SK-N-SH (cell line): ENCODE measurements around the gene SV2B. TPM values are rescaled to one million over a fixed set of nuclear protein-coding genes. Genes with fewer than 3 reads are reported as not detected.

Source experiments
- CTCF ChIA-PET: fragments of 300-600, 350-600 bp; formaldehyde crosslinking; extraction: SDS; loops from one replicate; lab custom pipeline; 2021; lab: Yijun Ruan, JAX
- POLR2A ChIA-PET: fragments of 350-600 bp; sonication (Branson Sonifier 250); formaldehyde crosslinking; extraction: SDS; loops from one replicate; lab custom pipeline; 2020; ENCODE audit warnings: antibody characterized with exemption, inconsistent platforms; lab: Yijun Ruan, JAX
- DNase-seq: peaks from one replicate; pipeline ENCODE4 v3.0.0; 2012
- H2AFZ ChIP-seq: fragments of 200-600 bp; sonication (generic); 2 replicates; pipeline ENCODE4 v1.8.1; 2016; ENCODE audit warnings: antibody characterized with exemption, mild to moderate bottlenecking, low read depth
- H3F3A ChIP-seq: fragments of 200-600 bp; sonication (generic); replicated peaks from 2 replicates; pipeline ENCODE3; 2016; ENCODE audit warnings: antibody characterized with exemption, mild to moderate bottlenecking; ENCODE audit not compliant: insufficient read depth
- H3K27ac ChIP-seq, 2 experiments: fragments of 200-500 bp in 1 of 2; fragments of 200-600 bp in 1 of 2; sonication (Bioruptor generic) in 1 of 2; sonication (generic), shearing (Covaris generic) in 1 of 2; 2 replicates each; pipeline versions ENCODE4 v1.5.1 to v1.6.1; 2014 to 2016; ENCODE audit warnings: low read depth in 2 of 2, inconsistent platforms in 1 of 2, low read length in 1 of 2, mild to moderate bottlenecking in 1 of 2, mixed read lengths in 1 of 2
- H3K27me3 ChIP-seq: fragments of 200-600 bp; sonication (generic), shearing (Covaris generic); 2 replicates; pipeline ENCODE4 v1.6.1; 2016; ENCODE audit warnings: mixed run types; ENCODE audit not compliant: insufficient read depth
- H3K36me3 ChIP-seq, 2 experiments: fragments of 200-500 bp in 1 of 2; fragments of 200-600 bp in 1 of 2; sonication (Bioruptor generic) in 1 of 2; sonication (generic) in 1 of 2; replicated peaks in 1 of 2; 2 replicates each; pipeline versions ENCODE3 to v1.5.1; 2014 to 2016; ENCODE audit warnings: low read length in 1 of 2, mild to moderate bottlenecking in 1 of 2; ENCODE audit not compliant: insufficient read depth in 2 of 2, control insufficient read depth in 1 of 2
- H3K4me1 ChIP-seq, 2 experiments: fragments of 200-500 bp in 1 of 2; fragments of 200-600 bp in 1 of 2; sonication (Bioruptor generic) in 1 of 2; sonication (generic), shearing (Covaris generic) in 1 of 2; 2 replicates each; pipeline versions ENCODE4 v1.5.1 to v1.6.1; 2014 to 2016; ENCODE audit warnings: low read depth in 1 of 2, low read length in 1 of 2, mixed run types in 1 of 2; ENCODE audit not compliant: insufficient read depth in 2 of 2, control insufficient read depth in 1 of 2
- H3K4me2 ChIP-seq: fragments of 200-600 bp; sonication (generic), shearing (Covaris generic); 2 replicates; pipeline ENCODE4 v1.6.1; 2017; ENCODE audit warnings: mixed run types
- H3K4me3 ChIP-seq, 2 experiments: fragments of 200-500 bp in 1 of 2; fragments of 200-600 bp in 1 of 2; sonication (Bioruptor generic) in 1 of 2; sonication (generic), shearing (Covaris generic) in 1 of 2; 2 replicates each; pipeline versions ENCODE4 v1.5.1 to v1.8.1; 2014 to 2016; ENCODE audit warnings: low read depth in 2 of 2, inconsistent platforms in 1 of 2, low read length in 1 of 2, mild to moderate bottlenecking in 1 of 2, mixed read lengths in 1 of 2, moderate library complexity in 1 of 2
- H3K79me2 ChIP-seq: fragments of 200-600 bp; sonication (generic); 2 replicates; pipeline ENCODE4 v1.8.1; 2017; ENCODE audit warnings: mild to moderate bottlenecking; ENCODE audit not compliant: insufficient read depth
- H3K9ac ChIP-seq: fragments of 200-600 bp; sonication (generic); 2 replicates; pipeline ENCODE4 v1.6.1; 2017; ENCODE audit warnings: mixed run types
- H3K9me2 ChIP-seq: fragments of 200-600 bp; sonication (generic); 2 replicates; pipeline ENCODE4 v1.6.1; 2017; ENCODE audit warnings: mixed run types
- H3K9me3 ChIP-seq: fragments of 200-600 bp; sonication (generic); 2 replicates; pipeline ENCODE4 v1.6.1; 2017; ENCODE audit warnings: mixed run types, mild to moderate bottlenecking, moderate library complexity
- H4K20me1 ChIP-seq: fragments of 200-600 bp; sonication (generic); 2 replicates; pipeline ENCODE4 v1.6.1; 2017; ENCODE audit warnings: mild to moderate bottlenecking, mixed run types; ENCODE audit not compliant: insufficient read depth
- ELF1 ChIP-seq: IDR thresholded peaks from 2 replicates; pipeline ENCODE4 v1.4.0; 2012
- EP300 ChIP-seq, 2 experiments: IDR thresholded peaks; 2 replicates each; pipeline versions ENCODE4 v1.4.0 to v1.6.1; 2012; ENCODE audit warnings: borderline replicate concordance in 1 of 2, low read depth in 1 of 2, low read length in 1 of 2
- FOSL2 ChIP-seq: IDR thresholded peaks from 2 replicates; pipeline ENCODE4 v1.4.0; 2012; ENCODE audit warnings: low read depth, mild to moderate bottlenecking, moderate library complexity, borderline replicate concordance
- FOXM1 ChIP-seq: IDR thresholded peaks from 2 replicates; pipeline ENCODE4 v1.4.0; 2012; ENCODE audit warnings: low read depth, mild to moderate bottlenecking
- GABPA ChIP-seq: IDR thresholded peaks from 2 replicates; pipeline ENCODE4 v1.4.0; 2012; ENCODE audit warnings: low read depth, mild to moderate bottlenecking
- JUND ChIP-seq: IDR thresholded peaks from 2 replicates; pipeline ENCODE4 v1.4.0; 2012
- MEF2A ChIP-seq: IDR thresholded peaks from 2 replicates; pipeline ENCODE4 v1.4.0; 2012; ENCODE audit warnings: low read depth, borderline replicate concordance
- NRF1 ChIP-seq: IDR thresholded peaks from 2 replicates; pipeline ENCODE4 v1.6.1; 2012; ENCODE audit warnings: low read depth, mild to moderate bottlenecking, low read length
- RXRA ChIP-seq: IDR thresholded peaks from 2 replicates; pipeline ENCODE4 v1.4.0; 2012; ENCODE audit warnings: low read depth, mild to moderate bottlenecking, borderline replicate concordance
- SIN3A ChIP-seq: IDR thresholded peaks from 2 replicates; pipeline ENCODE4 v1.6.1; 2012; ENCODE audit warnings: low read depth, mild to moderate bottlenecking, low read length, moderate library complexity, borderline replicate concordance
- SMC3 ChIP-seq: IDR thresholded peaks from 2 replicates; pipeline ENCODE4 v1.6.1; 2012; ENCODE audit warnings: low read depth, low read length, improper control_type of control experiment
- TCF12 ChIP-seq: IDR thresholded peaks from 2 replicates; pipeline ENCODE4 v1.4.0; 2012
- TEAD4 ChIP-seq: IDR thresholded peaks from 2 replicates; pipeline ENCODE4 v1.4.0; 2012; ENCODE audit warnings: mild to moderate bottlenecking, borderline replicate concordance; ENCODE audit not compliant: insufficient read depth
- WGBS: methylation state at CpG from one replicate; pipeline ENCODE4 v1.1.6; 2017; ENCODE audit warnings: low lambda C conversion rate; 5-methylcytosine and 5-hydroxymethylcytosine counted together
- polyA plus RNA-seq, 3 experiments: library from polyadenylated mRNA; depleted of rRNA; stranded (reverse); fragments of >200 nt; gene quantifications; 2 replicates each; pipeline ENCODE4 v1.2.3, GENCODE V29; 2012
- TF ChIP-seq, protein P1 (sequence below): IDR thresholded peaks from 2 replicates; pipeline ENCODE4 v1.4.0; 2012; ENCODE audit warnings: low read depth
- TF ChIP-seq, protein P2 (sequence below): IDR thresholded peaks from 2 replicates; pipeline ENCODE4 v1.4.0; 2012; ENCODE audit warnings: low read depth, borderline replicate concordance
- TF ChIP-seq, protein P3 (sequence below): IDR thresholded peaks from 2 replicates; pipeline ENCODE4 v1.6.1; 2012; ENCODE audit warnings: mild to moderate bottlenecking, low read depth, low read length, moderate library complexity

SV2B gene
- polyA plus RNA-seq, 1 of the 3 experiments (the other 2 are of a cell fraction), result not detected

- WGBS, result 48% methylated on average over 9 of the region's 9 CpGs
- H2AFZ ChIP-seq, result no peak overlapping the region
- CTCF ChIA-PET, result interaction anchor here (0.6 to 2.6 kb wide), 4 partner anchors 19 to 1139 kb away, joined by 3 to 16 read pairs (median 8); no protein-coding TSS in a partner anchor
These were observed 128.8 kb downstream of the SV2B start for GRCh38 chr15:91228890-91229289.

GRCh38 chr15:91231703-91232102, 131.6 kb downstream of the SV2B start:
- peak; percentile 18 for DNase-seq
- 24% methylated on average over 6 of the region's 6 CpGs for WGBS
- Histone ChIP-seq H3K27ac (no peak overlapping the region), H4K20me1 (no peaks in the 10 kb centered on the region), H3K4me1 (peaks cover 0 to 10% of the 10 kb centered on the region in 2 experiments; a peak in 2 of 4 replicates), H3K9me2 (no peaks in the 10 kb centered on the region), H3K27me3 (no peaks in the 10 kb centered on the region), H3K9me3 (no peaks in the 10 kb centered on the region), H3K36me3 (no peaks in the 10 kb centered on the region), H3K4me2 (no peak overlapping the region), H3K4me3 (no peak overlapping the region), H3F3A (no peaks in the 10 kb centered on the region), H2AFZ (no peak overlapping the region), H3K9ac (no peak overlapping the region), H3K79me2 (no peaks in the 10 kb centered on the region)
- CTCF ChIA-PET, result interaction anchor here (1.1 to 2.6 kb wide), 8 partner anchors 9 to 275 kb away, joined by 3 to 12 read pairs (median 4); no protein-coding TSS in a partner anchor
- TF ChIP-seq FOXM1 (no peak), FOSL2 (no peak), RXRA (no peak), GABPA (no peak), TEAD4 (no peak), SIN3A (no peak), ELF1 (no peak), TCF12 (no peak), MEF2A (no peak)
- TF ChIP-seq, protein P1, sequence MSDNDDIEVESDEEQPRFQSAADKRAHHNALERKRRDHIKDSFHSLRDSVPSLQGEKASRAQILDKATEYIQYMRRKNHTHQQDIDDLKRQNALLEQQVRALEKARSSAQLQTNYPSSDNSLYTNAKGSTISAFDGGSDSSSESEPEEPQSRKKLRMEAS, result no peak
- POLR2A ChIA-PET, result no interaction called here

More at GRCh38 chr15:91228890-91229289, 128.8 kb downstream of the SV2B start:
- H4K20me1 ChIP-seq, result no peaks in the 10 kb centered on the region
- no peak overlapping the region for H3K4me2 ChIP-seq
- H3K27ac ChIP-seq, result no peak overlapping the region
- POLR2A ChIA-PET, result no interaction called here
- no peaks in the 10 kb centered on the region for H3K79me2 ChIP-seq
- H3K4me3 ChIP-seq, result no peak overlapping the region
- no peak overlapping the region for H3K9ac ChIP-seq
- no peaks in the 10 kb centered on the region for H3K36me3 ChIP-seq
- no peaks in the 10 kb centered on the region for H3K9me3 ChIP-seq
- H3K9me2 ChIP-seq, result no peaks in the 10 kb centered on the region
- peaks cover 0 to 10% of the 10 kb centered on the region in 2 experiments; a peak in 2 of 4 replicates for H3K4me1 ChIP-seq
- no peaks in the 10 kb centered on the region for H3F3A ChIP-seq
- no peak for TF ChIP-seq JUND
- no peak for TF ChIP-seq SIN3A
- no peak for TF ChIP-seq RXRA
- no peak for TF ChIP-seq ELF1
- no peak for TF ChIP-seq EP300 (IDR thresholded peaks at IDR 0.05; ENCODE audit: borderline replicate concordance in 1 of 2, low read depth in 1 of 2, low read length in 1 of 2)
- TF ChIP-seq NRF1, result no peak
- TF ChIP-seq, protein P2, sequence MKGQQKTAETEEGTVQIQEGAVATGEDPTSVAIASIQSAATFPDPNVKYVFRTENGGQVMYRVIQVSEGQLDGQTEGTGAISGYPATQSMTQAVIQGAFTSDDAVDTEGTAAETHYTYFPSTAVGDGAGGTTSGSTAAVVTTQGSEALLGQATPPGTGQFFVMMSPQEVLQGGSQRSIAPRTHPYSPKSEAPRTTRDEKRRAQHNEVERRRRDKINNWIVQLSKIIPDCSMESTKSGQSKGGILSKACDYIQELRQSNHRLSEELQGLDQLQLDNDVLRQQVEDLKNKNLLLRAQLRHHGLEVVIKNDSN, result no peak
- no peak for TF ChIP-seq SMC3
- no peak for TF ChIP-seq FOSL2
- TF ChIP-seq, protein P3, sequence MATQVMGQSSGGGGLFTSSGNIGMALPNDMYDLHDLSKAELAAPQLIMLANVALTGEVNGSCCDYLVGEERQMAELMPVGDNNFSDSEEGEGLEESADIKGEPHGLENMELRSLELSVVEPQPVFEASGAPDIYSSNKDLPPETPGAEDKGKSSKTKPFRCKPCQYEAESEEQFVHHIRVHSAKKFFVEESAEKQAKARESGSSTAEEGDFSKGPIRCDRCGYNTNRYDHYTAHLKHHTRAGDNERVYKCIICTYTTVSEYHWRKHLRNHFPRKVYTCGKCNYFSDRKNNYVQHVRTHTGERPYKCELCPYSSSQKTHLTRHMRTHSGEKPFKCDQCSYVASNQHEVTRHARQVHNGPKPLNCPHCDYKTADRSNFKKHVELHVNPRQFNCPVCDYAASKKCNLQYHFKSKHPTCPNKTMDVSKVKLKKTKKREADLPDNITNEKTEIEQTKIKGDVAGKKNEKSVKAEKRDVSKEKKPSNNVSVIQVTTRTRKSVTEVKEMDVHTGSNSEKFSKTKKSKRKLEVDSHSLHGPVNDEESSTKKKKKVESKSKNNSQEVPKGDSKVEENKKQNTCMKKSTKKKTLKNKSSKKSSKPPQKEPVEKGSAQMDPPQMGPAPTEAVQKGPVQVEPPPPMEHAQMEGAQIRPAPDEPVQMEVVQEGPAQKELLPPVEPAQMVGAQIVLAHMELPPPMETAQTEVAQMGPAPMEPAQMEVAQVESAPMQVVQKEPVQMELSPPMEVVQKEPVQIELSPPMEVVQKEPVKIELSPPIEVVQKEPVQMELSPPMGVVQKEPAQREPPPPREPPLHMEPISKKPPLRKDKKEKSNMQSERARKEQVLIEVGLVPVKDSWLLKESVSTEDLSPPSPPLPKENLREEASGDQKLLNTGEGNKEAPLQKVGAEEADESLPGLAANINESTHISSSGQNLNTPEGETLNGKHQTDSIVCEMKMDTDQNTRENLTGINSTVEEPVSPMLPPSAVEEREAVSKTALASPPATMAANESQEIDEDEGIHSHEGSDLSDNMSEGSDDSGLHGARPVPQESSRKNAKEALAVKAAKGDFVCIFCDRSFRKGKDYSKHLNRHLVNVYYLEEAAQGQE, result no peak
- TF ChIP-seq, all 33 proteins: peak for 0
- DNase-seq, result no peak
- H3K27me3 ChIP-seq, result no peaks in the 10 kb centered on the region
